Stimulated activated CD8-positive, alpha-beta memory T cell treated with anti-CD3 and anti-CD28 coated beads, Interleukin-15, amount 100 ng/mL, for 24 hours (primary cell): Measurements from ENCODE around the gene TRMT112.

Source experiments
- DNase-seq: peaks from one replicate; pipeline ENCODE4 v3.0.0-alpha.2; 2020; ENCODE audit warnings: low read depth

The TRMT112 gene

GRCh38 chr11:64269540-64270220 lies 47.7 kb downstream of the TRMT112 start:
- peak; percentile 92 for DNase-seq

- DNase-seq, result no peak
Observed at GRCh38 chr11:64268893-64269539, 48.3 kb downstream of the TRMT112 start.

- no peak for DNase-seq
Observed at GRCh38 chr11:64268025-64268892, 49.1 kb downstream of the TRMT112 start.

GRCh38 chr11:64267207-64267945 lies 50.0 kb downstream of the TRMT112 start:
- DNase-seq, result no peak
